Measurements from ENCODE around the gene CGB1.

DNA sequence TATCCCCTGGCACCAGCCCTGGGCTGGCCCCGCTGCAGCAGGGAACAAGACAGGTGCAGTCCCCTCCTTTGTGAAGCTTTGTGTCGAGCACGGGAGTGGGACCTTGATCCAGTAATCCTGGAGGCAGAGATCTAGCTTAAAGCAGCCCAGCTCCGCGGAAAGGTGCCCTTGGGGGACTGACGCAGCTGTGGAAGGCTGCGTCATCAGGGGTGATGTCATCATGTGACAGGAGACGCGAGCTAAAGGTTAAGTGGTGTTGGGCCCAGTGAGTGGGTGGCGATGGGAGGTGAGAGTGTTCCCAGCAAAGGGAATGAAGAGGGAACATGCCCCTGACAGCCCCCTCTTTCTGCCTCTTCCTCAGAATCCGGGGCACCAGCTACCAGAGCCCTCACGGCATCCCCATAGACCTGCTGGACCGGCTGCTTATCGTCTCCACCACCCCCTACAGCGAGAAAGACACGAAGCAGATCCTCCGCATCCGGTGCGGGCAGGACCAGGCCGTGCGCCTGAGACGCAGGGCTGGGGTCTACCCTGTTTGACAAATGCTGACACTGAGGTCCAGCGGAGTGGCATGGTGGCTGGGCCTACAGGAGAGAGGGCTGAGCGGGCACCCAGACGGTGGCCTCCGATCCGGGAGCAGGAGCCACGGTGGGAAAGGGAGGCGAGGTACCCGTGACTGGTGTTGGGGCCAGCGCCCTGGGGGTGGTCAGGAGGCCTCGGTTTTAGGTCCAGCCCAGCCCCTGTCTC lies 22.4 kb downstream of the CGB1 start:
- TF ChIP-seq POLR2A (IDR thresholded peaks at IDR 0.05): no peak
- TF ChIP-seq, protein P1, sequence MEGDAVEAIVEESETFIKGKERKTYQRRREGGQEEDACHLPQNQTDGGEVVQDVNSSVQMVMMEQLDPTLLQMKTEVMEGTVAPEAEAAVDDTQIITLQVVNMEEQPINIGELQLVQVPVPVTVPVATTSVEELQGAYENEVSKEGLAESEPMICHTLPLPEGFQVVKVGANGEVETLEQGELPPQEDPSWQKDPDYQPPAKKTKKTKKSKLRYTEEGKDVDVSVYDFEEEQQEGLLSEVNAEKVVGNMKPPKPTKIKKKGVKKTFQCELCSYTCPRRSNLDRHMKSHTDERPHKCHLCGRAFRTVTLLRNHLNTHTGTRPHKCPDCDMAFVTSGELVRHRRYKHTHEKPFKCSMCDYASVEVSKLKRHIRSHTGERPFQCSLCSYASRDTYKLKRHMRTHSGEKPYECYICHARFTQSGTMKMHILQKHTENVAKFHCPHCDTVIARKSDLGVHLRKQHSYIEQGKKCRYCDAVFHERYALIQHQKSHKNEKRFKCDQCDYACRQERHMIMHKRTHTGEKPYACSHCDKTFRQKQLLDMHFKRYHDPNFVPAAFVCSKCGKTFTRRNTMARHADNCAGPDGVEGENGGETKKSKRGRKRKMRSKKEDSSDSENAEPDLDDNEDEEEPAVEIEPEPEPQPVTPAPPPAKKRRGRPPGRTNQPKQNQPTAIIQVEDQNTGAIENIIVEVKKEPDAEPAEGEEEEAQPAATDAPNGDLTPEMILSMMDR (IDR thresholded peaks at IDR 0.05): no peak

Data from thyroid gland (tissue), 4 donors.